COLO668 (cell line): Measurements from ENCODE around the gene CARMIL1.

ENCODE experiments used
- DNase-seq: peaks from one replicate; lab custom pipeline; 2025; ENCODE audit not compliant: unreplicated experiment; lab: John Stamatoyannopoulos, UW

CARMIL1 gene

DNA sequence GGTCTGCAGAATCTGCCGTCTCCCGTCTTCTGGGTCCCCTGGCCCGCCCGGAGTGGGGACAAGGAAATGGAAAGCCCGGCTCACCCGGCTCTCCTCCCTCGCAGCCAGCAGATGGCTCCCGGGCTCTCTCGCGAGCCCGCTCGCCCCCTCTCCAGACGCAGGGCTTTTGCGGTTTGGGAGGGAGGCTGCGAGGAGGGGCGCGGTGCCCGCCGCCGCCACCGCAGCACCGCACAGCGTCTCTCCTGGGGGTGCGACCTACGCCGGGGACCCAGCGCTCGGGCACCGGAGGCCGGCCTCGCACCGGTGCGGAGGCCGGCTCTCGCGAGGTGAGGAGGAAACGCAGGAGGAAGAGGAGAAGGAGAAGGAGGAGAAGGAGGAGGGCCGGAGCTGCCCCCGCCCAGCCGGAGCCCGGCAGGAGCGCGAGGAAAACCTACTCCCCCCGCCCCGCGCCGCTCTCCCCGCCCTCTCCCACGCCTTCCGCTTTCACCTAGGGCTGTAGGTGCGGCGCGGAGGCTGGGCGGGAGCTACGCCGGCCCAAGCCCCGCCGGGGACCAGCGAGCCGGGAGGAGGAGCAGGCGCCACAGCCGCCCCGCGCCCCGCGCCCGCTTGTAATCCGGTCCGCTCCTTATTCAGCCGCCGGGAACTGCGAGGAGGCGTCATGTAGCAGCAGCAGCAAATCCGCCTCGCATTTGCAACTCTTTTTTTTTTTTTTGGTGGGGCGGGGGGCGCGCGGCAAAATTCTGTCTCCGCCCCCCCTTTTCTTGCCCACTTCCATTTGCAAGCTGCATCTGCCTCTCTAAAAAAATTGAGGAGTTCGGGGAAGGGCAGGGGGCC lies at the start of gene CARMIL1:
Gene CARMIL1 (plus strand): TSS at position 461 of the 834 bp plus-strand sequence. CDS start 422 bp downstream, outside the sequence.
- DNase-seq: peak; percentile 87

DNA sequence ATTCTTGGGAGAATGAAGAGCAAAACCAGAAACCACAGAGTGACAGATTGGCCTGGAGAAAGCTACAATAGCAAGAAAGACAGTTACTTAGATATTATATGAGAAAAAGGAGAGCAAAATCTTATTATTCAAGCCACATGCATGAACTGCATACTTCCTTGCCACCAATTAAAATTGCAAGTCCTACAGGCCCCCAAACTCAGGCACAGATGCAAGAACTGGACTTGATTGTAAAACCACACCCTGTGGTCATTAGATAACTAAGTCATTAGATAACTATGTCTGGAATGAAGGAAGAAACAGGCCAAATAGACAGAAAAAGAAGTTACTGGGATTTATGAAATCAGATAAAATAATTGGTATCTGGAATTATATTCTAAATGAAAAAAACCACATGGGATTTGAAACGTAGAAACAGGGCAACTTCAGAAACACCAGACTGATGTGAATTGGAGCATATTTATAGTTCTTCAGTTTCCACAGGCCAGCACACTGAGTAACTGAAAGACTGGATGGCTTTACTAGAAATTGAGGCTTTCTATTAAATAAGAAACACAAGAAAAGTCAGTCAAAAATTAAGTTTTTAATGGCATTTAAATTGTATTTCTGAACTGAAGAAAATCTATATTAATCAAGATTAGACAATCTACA lies 49.4 kb upstream of the CARMIL1 start:
- no peak for DNase-seq

DNA sequence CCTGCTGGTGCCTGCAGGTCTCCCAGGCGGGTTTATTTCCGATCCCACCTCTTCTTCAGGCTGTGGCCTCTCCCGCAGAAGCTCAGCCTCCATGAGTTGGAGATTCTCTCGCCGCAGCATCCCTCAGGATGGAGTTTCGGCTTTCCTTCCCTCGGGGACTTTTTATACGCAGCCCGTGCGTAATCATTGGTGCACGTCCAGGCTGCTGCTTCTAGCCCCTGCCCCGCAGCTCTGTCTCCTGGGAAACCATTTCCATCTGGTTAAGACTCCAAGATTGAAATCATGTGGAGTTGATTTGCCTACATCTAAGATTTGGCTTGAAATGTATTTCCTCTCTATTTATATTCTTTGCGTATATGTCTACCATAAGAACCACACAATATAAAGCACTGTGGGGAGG lies 46.7 kb upstream of the CARMIL1 start:
- DNase-seq: no peak

DNA sequence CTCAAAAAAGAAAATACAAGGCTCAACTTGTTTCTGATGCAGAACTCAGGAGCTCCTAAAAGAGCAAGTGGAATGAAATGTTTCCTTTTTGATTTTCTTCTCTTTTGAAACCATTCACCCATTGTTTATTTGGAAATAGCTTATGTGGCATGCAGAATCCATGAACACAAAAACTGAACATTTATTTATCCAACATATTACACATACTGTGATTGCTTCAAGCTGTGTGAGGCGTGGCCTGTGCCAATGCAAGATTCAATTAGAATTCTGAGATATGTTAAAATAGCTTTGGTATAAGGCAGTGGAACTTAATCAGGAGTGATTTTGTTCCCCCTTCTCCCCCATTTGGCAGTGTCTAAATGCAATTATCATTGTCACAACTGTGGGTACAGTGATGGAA lies 45.9 kb upstream of the CARMIL1 start:
- DNase-seq: no peak

DNA sequence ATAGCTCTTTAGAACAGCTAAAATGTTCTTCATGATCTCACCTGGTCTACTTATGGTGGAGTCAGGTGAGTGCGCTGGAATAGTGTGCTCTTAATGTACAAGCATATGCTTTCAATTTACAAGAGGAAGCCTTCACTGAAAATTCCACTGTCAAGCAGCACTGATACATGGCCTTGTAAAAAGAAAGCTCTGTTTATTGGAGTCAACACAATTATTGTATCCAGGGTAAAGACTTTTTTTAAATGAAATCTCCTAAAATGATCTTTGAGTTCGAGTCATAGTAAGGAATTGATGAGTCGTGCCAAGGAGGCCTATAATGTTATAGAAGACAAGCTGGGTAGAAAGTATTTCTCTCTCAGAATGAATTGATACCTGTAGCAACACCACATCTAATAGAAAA lies 41.6 kb upstream of the CARMIL1 start:
- DNase-seq: no peak

DNA sequence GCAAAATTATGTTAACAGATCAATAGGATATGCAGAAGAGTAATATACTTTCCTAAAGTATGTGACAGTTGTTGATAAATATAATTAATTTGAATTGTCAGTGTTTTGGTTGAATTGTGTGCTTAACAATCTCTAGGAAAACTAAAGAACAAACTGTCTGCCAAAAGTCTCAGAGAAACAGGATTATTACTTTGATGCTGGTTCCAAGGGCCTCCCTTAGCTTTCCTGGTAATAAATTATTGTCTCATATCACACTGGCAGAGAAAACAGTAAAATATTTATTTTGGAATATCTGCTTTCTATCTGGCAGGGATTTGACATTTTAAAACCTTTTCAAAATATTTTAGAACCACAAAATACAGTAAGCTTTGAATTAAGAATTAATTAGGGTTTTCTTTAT lies 40.1 kb upstream of the CARMIL1 start:
- no peak for DNase-seq

DNA sequence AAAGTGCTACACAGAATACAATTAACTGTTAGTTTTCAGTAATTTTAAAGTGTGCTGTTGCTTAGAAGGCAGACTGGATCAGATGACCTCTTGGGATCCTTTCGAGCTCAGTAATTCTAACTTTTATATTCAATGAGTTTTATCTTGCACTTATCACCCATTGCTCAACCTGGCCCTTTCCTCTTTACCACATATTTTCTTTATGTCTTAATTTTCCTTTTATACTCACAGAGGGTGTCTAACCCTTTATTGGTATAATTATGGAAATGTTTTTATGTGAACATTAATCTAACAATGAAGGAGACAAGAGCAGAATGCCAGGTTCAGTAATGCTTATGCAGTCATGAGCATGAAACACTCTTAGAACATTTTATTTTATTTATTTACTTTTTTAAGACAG lies 39.7 kb upstream of the CARMIL1 start:
- DNase-seq: no peak

DNA sequence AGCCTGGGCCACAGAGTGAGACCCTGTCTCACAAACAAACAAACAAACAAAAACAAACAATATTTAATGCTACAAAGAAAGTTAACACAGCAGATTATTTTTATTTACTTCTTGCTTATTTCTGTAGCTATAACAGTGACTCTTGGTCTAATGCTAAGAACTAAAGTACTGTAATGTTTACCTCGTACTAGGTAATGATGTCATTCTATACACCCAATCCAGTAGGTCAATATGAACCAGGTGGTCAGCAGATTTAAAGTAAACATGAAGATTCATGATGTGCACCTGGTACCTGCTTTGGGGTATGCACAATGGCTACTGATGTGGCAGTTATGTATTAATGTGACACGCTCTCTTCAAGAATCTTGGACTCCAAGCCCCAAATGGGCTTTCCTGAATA lies 36.6 kb upstream of the CARMIL1 start:
- peak; percentile 10 for DNase-seq

DNA sequence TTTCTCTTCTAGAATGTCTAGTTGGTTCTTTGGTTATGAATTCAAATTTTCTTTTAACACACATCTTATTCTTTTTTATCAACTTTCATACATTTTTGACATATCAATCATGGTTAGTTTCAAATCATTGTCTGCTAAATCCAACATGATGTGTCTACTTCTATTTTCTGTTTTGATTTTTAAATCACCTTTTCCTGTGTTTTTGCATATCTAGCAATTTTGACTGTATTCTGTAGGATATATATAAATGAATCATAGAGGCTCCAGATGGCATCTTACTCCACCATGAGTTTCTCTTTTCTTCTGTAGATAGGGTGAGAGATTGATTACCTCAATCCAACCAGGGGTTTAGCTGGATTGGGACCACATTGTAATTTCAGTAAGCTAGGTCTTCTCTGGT lies 34.3 kb upstream of the CARMIL1 start:
- DNase-seq: no peak

DNA sequence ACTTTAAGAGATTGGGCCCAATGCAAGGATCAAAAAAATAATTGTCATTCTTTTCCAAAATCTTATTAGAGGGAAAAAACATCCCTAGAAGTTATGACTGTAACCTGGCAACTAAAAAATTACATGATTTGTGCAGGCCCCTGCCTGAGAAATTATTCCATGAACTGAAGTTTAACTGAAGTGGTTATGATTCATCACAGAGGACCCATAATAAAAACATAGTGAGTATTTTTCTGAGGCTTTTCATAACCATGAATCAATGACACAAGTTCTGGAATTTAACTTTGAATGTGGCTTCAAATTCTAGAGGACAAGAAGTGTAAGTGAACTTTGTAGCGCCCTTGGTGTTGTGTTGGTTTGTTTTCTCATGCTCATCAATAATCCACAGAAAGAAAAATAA lies 31.1 kb upstream of the CARMIL1 start:
- DNase-seq: no peak

DNA sequence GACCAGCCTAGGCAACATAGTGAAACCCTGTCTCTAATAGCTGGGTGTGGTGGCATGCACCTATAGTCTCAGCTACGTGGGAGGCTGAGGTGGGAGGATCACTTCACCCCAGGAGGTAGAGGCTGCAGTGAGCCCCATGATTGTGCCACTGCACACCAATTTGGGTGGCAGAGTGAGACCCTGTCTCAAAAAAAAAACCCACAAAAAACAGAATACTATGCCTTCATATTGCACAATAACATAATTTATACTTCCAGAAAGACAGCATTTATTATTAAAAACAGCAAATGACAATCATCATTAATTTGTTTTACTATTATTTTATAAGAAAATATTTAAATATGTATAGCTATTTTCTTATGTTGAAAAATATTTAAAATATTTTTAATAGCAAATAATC lies 30.0 kb upstream of the CARMIL1 start:
- no peak for DNase-seq

DNA sequence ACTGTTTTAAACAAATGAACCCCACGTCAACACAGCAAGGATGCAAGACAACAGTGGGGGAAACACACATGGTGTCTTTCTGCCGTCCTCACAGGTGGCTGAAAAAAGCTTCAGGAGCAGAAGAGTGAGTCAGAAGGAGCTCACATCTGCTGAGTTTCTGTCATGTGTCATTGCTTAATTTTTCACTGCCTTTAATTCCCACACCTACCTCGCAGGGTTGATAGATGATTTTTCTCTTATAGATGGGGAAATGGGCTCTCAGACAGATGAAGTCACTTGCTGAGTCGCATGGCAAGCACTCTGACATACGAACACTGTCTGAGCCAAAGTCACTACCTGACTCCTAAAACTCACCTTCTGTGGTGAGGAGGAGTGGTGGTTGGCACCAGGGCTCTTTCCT lies 28.3 kb upstream of the CARMIL1 start:
- no peak for DNase-seq

DNA sequence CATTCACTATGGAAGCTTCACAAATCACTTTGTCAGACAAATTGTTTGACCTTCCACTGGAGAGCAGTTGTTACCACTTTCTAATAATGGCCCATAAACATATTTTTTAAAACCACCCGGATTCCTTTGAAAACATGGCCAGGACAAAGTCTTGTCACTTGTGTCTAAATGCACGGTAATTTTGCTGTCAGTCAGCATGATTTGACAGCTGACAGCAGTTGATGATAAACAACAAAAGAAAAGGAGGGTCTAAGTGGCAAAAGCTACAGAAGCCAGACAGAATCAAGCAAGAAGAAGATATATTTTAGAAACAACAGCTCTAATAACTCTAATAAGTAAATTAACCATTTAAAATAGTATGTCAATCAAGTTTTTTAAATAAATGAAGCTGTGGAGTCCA lies 27.7 kb upstream of the CARMIL1 start:
- DNase-seq: no peak

DNA sequence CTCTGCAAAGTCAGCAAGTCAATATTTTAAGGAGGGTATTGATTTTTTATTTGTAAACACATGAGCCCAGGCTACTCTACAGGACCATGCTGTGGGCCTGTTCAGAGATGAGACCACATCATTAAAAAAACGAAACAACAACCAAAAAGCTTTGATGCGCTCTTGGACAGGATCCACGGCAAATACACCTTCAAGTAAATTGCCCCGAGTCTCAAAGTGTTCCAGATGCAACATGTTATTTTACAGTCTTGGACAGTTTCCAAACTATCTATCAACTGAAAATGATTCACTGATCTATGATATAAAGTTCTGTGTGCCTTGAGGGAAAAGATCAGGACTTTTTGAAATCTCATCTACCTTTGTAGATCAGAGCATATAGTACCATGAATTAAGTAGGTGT lies 25.8 kb upstream of the CARMIL1 start:
- DNase-seq: no peak

DNA sequence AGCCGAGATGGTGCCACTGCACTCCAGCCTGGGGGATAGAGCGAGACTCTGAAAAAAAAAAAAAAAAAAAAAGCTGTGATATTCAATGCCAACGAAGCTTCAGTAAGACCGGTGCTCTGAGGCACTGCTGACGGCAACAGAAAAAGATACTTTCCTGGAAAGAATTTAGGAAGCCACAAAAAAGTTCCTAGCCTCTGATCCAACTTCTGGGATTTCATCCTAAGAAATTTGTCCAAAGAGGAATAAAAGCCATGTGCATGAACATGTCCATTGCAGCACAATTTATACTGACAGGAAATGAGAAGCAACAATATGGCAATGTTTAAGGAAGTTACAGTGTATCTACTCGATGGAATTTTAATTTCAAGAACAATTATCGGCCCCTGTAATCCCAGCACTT lies 24.5 kb upstream of the CARMIL1 start:
- no peak for DNase-seq

DNA sequence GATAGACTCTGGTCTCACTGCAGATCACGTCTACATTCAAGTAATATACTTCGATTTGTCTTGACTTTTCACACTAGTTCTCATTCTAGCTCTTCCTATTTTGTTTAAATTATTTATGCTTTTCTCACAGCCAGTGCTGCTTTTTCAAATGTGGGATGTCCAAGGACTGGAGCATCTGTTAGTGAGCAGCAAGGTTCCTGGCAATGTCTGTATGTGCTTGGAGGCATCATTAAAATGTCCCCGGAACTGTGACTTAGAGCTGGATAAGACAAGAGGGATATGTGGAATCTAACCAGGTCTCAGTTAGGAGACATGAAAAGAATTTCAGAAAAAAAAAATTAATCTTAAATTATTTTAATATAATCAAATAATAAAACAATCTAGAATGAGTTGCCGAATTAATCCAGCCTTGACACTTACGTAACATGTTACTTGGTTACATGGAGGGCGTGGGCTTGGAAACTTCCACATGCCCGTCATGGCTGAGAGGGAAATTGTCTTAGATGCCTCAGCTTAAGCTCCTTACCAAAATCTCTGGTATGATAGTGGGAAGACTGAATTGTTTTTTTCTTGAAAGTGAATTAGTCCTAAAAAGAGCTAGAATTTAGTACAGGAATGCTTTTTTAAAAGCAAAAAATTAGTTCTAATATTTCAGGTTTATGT lies 21.4 kb upstream of the CARMIL1 start:
- DNase-seq: no peak

DNA sequence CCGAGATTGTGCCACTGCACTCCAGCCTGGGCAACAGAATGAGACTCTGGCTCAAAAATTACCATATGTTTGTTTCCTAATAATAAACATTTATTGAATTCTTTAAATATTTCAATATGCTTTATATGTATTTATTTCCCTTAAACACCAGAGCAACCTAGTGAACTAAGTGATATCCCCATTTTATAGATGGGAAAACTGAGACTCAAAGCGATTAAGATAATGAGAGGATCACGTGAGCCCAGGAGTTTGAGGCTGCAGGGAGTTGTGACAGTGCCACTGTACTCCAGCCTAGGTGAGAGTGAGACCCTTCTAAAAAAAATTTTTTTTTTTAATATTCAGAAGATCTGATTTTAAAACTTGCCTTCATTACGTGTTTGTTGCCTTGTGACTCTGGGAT lies 19.4 kb upstream of the CARMIL1 start:
- DNase-seq: no peak

DNA sequence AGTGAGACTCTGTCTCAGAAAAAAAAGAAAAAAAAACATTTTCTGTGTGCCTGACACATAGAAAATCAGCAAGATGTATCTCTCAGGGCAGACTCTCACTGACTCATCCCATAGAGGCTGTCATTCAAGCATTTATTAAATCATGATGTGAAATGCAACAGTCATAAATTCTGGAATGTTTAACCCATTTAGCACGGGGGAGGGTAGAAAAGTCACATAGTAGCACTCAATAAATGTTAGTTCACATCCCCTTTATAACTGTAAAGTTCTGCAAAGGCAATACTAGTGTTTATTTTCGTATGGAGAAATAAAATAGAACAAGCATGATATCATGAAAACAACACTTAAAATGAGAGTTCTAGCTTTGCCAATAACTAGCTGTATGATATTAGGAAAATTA lies 15.5 kb upstream of the CARMIL1 start:
- DNase-seq: no peak

DNA sequence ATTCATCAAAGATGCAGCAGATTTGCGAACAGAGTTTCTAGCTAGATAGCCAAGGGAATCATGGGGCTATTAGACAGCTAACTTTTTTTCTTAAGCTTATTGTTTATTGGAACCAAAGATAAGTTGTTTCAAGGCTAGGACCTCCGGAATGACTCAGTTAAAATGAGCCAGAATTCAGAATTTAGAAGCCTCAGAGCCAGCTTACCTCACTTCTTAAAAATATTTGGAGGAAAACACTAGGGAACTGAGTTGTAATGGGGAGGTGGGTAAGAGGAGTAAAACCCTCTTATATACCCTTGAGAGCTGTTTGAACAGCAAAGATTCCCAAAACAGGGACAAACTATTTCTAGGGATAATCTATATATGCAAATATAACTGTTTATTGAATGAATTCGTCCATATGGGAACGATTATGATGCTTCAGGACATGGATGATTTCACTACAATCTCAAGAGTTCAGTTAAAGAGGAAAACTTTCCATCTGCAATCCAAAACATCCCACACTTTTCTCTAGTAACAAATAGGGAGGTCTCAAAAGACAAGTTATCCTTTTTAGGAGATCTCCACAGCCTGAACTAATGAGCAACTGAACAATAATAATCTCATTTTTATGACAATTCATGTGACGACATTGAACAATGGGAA lies 12.6 kb upstream of the CARMIL1 start:
- no peak for DNase-seq

DNA sequence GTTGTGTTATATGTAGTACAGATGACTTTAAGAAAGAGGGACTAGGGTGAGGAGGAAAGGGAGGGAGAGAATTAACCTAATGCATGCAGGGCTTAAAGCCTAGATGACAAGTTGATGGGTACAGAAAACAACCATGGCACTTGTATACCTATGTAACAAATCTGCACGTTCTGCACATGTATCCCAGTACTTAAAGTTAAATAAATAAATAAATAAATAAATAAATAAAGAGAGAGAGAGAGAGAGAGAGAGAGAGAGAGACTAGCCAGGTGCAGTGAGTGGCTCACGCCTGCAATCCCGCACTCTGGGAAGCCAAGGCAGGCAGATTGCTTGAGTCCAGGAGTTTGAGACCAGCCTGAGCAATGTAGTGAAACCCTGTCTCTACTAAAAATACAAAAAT lies 11.5 kb upstream of the CARMIL1 start:
- DNase-seq: no peak

DNA sequence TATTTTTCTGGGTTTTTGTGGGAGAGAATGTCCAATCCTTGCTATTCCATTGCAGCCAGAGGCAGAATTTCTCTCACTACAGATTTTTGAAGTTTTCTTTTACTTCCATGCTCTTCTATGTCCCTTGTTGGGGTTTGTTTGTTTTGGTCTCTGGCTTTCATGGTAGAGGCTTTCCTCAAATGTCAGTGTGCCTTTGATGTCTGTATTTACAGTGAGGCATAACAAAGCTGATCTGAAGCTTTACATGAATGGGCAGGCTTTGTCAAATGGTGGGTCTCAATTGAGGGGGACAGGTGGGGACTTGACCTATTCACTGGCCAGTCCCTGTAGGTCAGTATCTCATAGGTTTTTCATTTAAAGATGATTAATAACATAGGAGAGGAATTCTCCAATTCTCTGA lies 8.6 kb upstream of the CARMIL1 start:
- DNase-seq: no peak

DNA sequence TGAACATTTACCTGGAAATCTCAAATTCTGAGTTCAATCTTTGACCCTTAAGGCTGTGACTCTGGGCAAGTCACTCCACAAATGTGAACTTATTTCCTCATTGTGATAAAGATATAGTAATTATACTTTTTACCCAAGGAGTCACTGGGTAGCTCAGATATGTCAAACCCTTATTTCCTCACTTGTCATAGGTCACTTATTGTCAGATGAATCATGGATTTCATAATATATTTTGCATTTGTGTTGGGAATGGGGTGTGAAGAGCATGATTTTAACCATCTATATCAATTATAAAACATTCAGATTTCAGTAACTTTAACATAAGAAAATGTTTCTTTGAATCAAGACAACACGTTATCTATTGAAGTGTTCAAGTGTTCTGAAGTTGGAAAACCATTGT lies 3.7 kb upstream of the CARMIL1 start:
- no peak for DNase-seq
